Transverse colon (tissue), 4 donors: ENCODE results near the gene YIPF6. TPM values are rescaled to one million over a fixed set of nuclear protein-coding genes. Genes with fewer than 3 reads are reported as not detected.

Experiments used
- DNase-seq: peaks from one replicate; pipeline ENCODE4 v3.0.0-alpha.2; 2019
- H3K27ac ChIP-seq, 4 donors: fragments of 200-600 bp; sonication (generic); 2 replicates each; pipeline ENCODE4 v1.5.1; 2016 to 2018; ENCODE audit warnings: inconsistent platforms in 4 of 4
- H3K27me3 ChIP-seq: fragments of 200-600 bp; sonication (generic); 2 replicates; pipeline ENCODE4 v1.5.1; 2017; ENCODE audit warnings: inconsistent platforms
- H3K36me3 ChIP-seq, 4 donors: fragments of 200-600 bp; sonication (generic); 2 replicates each; pipeline ENCODE4 v1.5.1; 2017 to 2019; ENCODE audit warnings: inconsistent platforms in 4 of 4
- H3K4me1 ChIP-seq, 4 donors: fragments of 200-600 bp; sonication (generic); 2 replicates each; pipeline ENCODE4 v1.5.1; 2017 to 2020; ENCODE audit warnings: inconsistent platforms in 4 of 4
- H3K4me3 ChIP-seq, 4 donors: fragments of 200-600 bp; sonication (generic); 1 replicate in 1 of 4; 2 replicates in 3 of 4; pipeline versions ENCODE4 v1.5.1 to v1.6.1; 2017 to 2019; ENCODE audit warnings: inconsistent platforms in 4 of 4
- H3K9me3 ChIP-seq, 2 donors: fragments of 200-600 bp; sonication (generic); 2 replicates each; pipeline ENCODE4 v1.5.1; 2017 to 2019; ENCODE audit warnings: inconsistent platforms in 2 of 2
- CTCF ChIP-seq, 5 experiments: fragments of 200-600 bp in 3 of 5; fragments of 450-650 bp in 2 of 5; sonication (generic) in 3 of 5; IDR thresholded peaks; 1 replicate in 2 of 5; 2 replicates in 3 of 5; pipeline ENCODE4 v1.5.1; 2016 to 2017; ENCODE audit warnings: antibody characterized with exemption in 5 of 5, inconsistent platforms in 3 of 5, mild to moderate bottlenecking in 2 of 5, moderate library complexity in 1 of 5
- EP300 ChIP-seq: sonication (generic); formaldehyde crosslinking; IDR thresholded peaks from one replicate; pipeline ENCODE4 v1.6.1; 2017; ENCODE audit warnings: antibody characterized with exemption, low read depth
- POLR2A ChIP-seq: fragments of 450-650 bp; IDR thresholded peaks from one replicate; pipeline ENCODE4 v1.6.1; 2016; ENCODE audit warnings: antibody characterized with exemption, mild to moderate bottlenecking, moderate library complexity
- POLR2AphosphoS5 ChIP-seq, 3 donors: sonication (generic); formaldehyde crosslinking; IDR thresholded peaks; one replicate each; pipeline ENCODE4 v1.6.1; 2016; ENCODE audit warnings: antibody characterized with exemption in 3 of 3
- WGBS, 2 donors: methylation state at CpG; one replicate each; pipeline ENCODE4 v1.1.5; 2018; ENCODE audit warnings: low coverage in 1 of 2; 5-methylcytosine and 5-hydroxymethylcytosine counted together
- in situ Hi-C, 4 donors: fragments of 200-750 bp; cut with MboI; loops; one replicate each; pipeline versions ENCODE4 v1.15.0 to v1.15.1; 2017; ENCODE audit warnings: low sequenced_read_pairs in 3 of 4, low pct_ligation_motif_present in 1 of 4, low pct_unique_long_range_greater_than_20kb in 1 of 4
- intact Hi-C: fragments of 100-400 bp; cut with DNase I; formaldehyde crosslinking; loops from one replicate; pipeline ENCODE4 v1.15.1; 2023; ENCODE audit warnings: low total_unique reads
- total RNA-seq, 4 donors: library from RNA; depleted of rRNA; stranded (reverse); fragments of >200 nt; gene quantifications; one replicate each; pipeline ENCODE4 v1.1.0, GENCODE V29; 2016

The YIPF6 gene
- total RNA-seq, 4 donors from 2014 or later = 10.8 to 33.0 (median 21.0) TPM

- TF ChIP-seq POLR2AphosphoS5 (IDR thresholded peaks at IDR 0.05) (no peak), EP300 (no peak), POLR2A (no peak), CTCF (IDR thresholded peaks at IDR 0.05) (no peak)
- no peaks in the 10 kb centered on the region for H3K36me3 ChIP-seq
- no peaks in the 10 kb centered on the region for H3K9me3 ChIP-seq
- no peak overlapping the region for H3K27ac ChIP-seq
- H3K4me3 ChIP-seq = no peak overlapping the region
- DNase-seq = no peak
- intact Hi-C loops (loop anchor here (10.0 kb wide), 1 partner anchor 266 kb away; no protein-coding TSS in a partner anchor), in situ Hi-C loops (loop anchor here in 3 of 4 donors (25.0 kb wide), 2 partner anchors 249 to 274 kb away; no protein-coding TSS in a partner anchor)
- H3K27me3 ChIP-seq = no peaks in the 10 kb centered on the region
- 44 to 48% methylated on average over 5 to 6 of the region's 6 CpGs for WGBS, 2 donors
- H3K4me1 ChIP-seq = no peaks in the 10 kb centered on the region
Observed at GRCh38 chrX:68461093-68461492, 37.8 kb upstream of the YIPF6 start.

GRCh38 chrX:68461576-68461975, 37.3 kb upstream of the YIPF6 start:
- H3K4me3 ChIP-seq = no peak overlapping the region
- H3K36me3 ChIP-seq = no peaks in the 10 kb centered on the region
- no peaks in the 10 kb centered on the region for H3K4me1 ChIP-seq
- TF ChIP-seq EP300 = no peak
- TF ChIP-seq POLR2A = no peak
- TF ChIP-seq POLR2AphosphoS5 (IDR thresholded peaks at IDR 0.05) = no peak
- no peak for TF ChIP-seq CTCF (IDR thresholded peaks at IDR 0.05)
- in situ Hi-C loops = loop anchor here in 3 of 4 donors (25.0 kb wide), 2 partner anchors 249 to 274 kb away; no protein-coding TSS in a partner anchor
- intact Hi-C loops = loop anchor here (10.0 kb wide), 1 partner anchor 267 kb away; no protein-coding TSS in a partner anchor
- no peak overlapping the region for H3K27ac ChIP-seq
- no peaks in the 10 kb centered on the region for H3K9me3 ChIP-seq
- DNase-seq = no peak
- no peaks in the 10 kb centered on the region for H3K27me3 ChIP-seq

- no peak for TF ChIP-seq EP300
- no peak for TF ChIP-seq POLR2A
- TF ChIP-seq CTCF (IDR thresholded peaks at IDR 0.05) = no peak
- TF ChIP-seq POLR2AphosphoS5 (IDR thresholded peaks at IDR 0.05) = no peak
- intact Hi-C loops = loop anchor here (10.0 kb wide), 1 partner anchor 267 kb away; no protein-coding TSS in a partner anchor
- Histone ChIP-seq H3K9me3 (no peaks in the 10 kb centered on the region), H3K36me3 (no peaks in the 10 kb centered on the region), H3K4me1 (no peaks in the 10 kb centered on the region), H3K4me3 (no peak overlapping the region), H3K27me3 (no peaks in the 10 kb centered on the region), H3K27ac (no peak overlapping the region)
- in situ Hi-C loops = loop anchor here in 3 of 4 donors (25.0 kb wide), 2 partner anchors 250 to 275 kb away; no protein-coding TSS in a partner anchor
- WGBS, 2 donors = 55 to 73% methylated on average over 4 to 8 of the region's 8 CpGs
- no peak for DNase-seq
Observed at GRCh38 chrX:68462197-68462596, 36.7 kb upstream of the YIPF6 start.

- Histone ChIP-seq H3K9me3 (no peaks in the 10 kb centered on the region), H3K36me3 (no peaks in the 10 kb centered on the region), H3K27ac (no peak overlapping the region), H3K4me3 (no peak overlapping the region), H3K4me1 (no peaks in the 10 kb centered on the region), H3K27me3 (no peaks in the 10 kb centered on the region)
- in situ Hi-C loops = loop anchor here in 3 of 4 donors (25.0 kb wide), 2 partner anchors 250 to 275 kb away; no protein-coding TSS in a partner anchor
- TF ChIP-seq POLR2AphosphoS5 (IDR thresholded peaks at IDR 0.05) (no peak), CTCF (IDR thresholded peaks at IDR 0.05) (peak; percentile 29 to 48 (median 33))
- 36 to 40% methylated on average over 3 to 8 of the region's 8 CpGs for WGBS, 2 donors
- intact Hi-C loops = loop anchor here (10.0 kb wide), 1 partner anchor 268 kb away; no protein-coding TSS in a partner anchor
- no peak for DNase-seq
Observed at GRCh38 chrX:68462653-68463052, 36.2 kb upstream of the YIPF6 start.
